HAP-1 (cell line): Measurements from ENCODE around the gene DYNLT5.
A peak's percentile ranks its signal among the peaks of the same experiment; 100 is the strongest.
"Not testable (repeated sequence)": the region's sequence is repeated elsewhere in the genome, so short reads cannot be mapped to it uniquely, and the experiment has no call there.

ENCODE experiments used
- DNase-seq, 2 experiments: peaks; one replicate each; pipeline ENCODE4 v3.0.0-alpha.2; 2016 to 2020; ENCODE audit warnings: low spot score in 2 of 2
- H3K27me3 ChIP-seq: fragments of 250-450 bp; sonication (Bioruptor Pico); 2 replicates; pipeline ENCODE4 v1.5.1; 2020; ENCODE audit warnings: low read depth, mild to moderate bottlenecking, moderate library complexity
- H3K36me3 ChIP-seq: fragments of 250-450 bp; sonication (Bioruptor Pico); replicated peaks from 2 replicates; pipeline ENCODE4 v1.5.1; 2020; ENCODE audit warnings: mild to moderate bottlenecking
- H3K4me1 ChIP-seq: fragments of 250-450 bp; sonication (Bioruptor Pico); 2 replicates; pipeline ENCODE4 v1.5.1; 2020; ENCODE audit warnings: mild to moderate bottlenecking
- H3K4me3 ChIP-seq: fragments of 250-450 bp; sonication (Bioruptor Pico); 2 replicates; pipeline ENCODE4 v1.5.1; 2020; ENCODE audit warnings: mild to moderate bottlenecking, moderate library complexity
- H3K9me3 ChIP-seq: fragments of 250-450 bp; sonication (Bioruptor Pico); 2 replicates; pipeline ENCODE4 v1.5.1; 2020; ENCODE audit warnings: mild to moderate bottlenecking, moderate library complexity
- in situ Hi-C: fragments of 300-500 bp; cut with MboI; formaldehyde crosslinking; loops from 3 replicates; pipeline ENCODE4 v1.14.3; 2020; ENCODE audit warnings: low sequenced_read_pairs, inconsistent platforms, mixed read lengths

The DYNLT5 gene

DNA sequence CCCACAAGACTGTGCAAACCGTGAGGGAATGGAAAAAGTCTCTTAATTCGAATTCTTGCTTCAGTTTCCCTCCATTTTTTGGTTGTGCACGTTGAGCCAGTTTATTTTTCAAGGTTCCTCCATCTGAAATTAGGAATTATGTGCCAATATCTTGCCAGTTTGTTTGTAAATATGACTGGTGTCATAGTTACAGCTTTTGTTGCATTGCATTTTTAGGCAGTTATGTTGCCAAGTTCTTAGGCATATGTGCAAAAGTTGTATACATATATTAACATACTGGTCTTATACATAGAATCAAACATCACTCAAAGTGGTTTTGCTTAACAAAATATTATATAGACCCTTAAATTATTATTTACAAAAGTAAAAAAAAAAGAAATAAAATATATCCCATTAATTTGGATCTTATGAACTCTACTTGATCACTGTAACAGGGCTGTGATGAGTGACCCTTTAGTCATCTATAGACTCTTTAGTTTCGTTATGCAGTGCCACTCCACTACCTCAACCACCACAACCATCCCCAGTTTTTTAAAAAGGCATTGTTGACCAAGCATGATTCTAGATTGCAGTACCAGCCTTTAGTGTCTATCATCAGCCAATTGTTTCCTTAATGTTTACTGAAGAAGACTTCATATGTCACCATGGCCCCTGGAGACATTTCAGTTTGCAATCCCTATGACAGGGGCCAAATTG is 20.9 kb upstream of the DYNLT5 start:
- H3K27me3 ChIP-seq, result 0 out of 2 replicates have a peak, but pooled peaks cover under 1% of the 10 kb centered on the region
- H3K4me1 ChIP-seq, result peaks cover 5% of the 10 kb centered on the region
- no peak for DNase-seq
- H3K4me3 ChIP-seq, result no peak overlapping the region
- no peaks in the 10 kb centered on the region for H3K9me3 ChIP-seq
- no peaks in the 10 kb centered on the region for H3K36me3 ChIP-seq
- in situ Hi-C loops, result loop anchor here (25.0 kb wide), 1 partner anchor 469 kb away; no protein-coding TSS in a partner anchor

DNA sequence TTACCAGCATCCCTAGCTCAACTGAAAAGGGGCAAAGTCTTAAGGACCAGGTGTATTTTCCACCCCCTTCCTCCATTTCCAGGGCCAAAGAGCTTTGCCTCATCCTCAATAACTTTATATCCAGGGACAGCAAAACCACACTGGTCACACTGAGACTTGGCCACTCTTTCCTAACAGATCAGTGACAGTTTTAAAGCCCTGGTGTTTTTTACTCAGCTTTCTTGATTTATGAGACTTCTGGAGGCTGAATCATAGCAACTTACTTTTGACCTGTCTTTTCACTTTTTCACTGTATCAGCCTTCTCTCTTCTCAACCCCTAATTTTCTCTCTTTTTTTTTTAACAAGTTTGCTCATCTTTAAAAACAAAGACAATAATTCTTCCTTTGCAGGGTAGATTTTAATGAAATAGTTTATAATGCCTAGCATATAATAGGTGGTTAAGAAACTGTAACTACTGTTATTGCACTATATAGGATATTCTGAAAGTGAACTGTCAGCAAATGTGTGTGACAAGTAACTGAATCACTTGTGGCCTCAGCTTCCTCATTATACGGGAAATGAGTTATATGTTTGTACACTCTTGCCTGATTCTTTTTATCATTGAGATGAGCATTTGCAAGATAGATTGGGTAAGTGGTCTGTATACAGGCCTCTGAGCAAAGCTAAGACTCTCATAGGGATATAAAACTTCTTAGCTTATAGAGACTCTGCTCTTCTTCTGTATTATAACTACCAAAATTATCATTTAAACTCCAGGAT is 19.7 kb upstream of the DYNLT5 start:
- Histone ChIP-seq H3K27me3 (no peaks in the 10 kb centered on the region), H3K9me3 (no peaks in the 10 kb centered on the region), H3K4me3 (no peak overlapping the region), H3K4me1 (peaks cover 5% of the 10 kb centered on the region), H3K36me3 (no peaks in the 10 kb centered on the region)
- in situ Hi-C loops, result loop anchor here (25.0 kb wide), 1 partner anchor 470 kb away; no protein-coding TSS in a partner anchor
- no peak for DNase-seq

DNA sequence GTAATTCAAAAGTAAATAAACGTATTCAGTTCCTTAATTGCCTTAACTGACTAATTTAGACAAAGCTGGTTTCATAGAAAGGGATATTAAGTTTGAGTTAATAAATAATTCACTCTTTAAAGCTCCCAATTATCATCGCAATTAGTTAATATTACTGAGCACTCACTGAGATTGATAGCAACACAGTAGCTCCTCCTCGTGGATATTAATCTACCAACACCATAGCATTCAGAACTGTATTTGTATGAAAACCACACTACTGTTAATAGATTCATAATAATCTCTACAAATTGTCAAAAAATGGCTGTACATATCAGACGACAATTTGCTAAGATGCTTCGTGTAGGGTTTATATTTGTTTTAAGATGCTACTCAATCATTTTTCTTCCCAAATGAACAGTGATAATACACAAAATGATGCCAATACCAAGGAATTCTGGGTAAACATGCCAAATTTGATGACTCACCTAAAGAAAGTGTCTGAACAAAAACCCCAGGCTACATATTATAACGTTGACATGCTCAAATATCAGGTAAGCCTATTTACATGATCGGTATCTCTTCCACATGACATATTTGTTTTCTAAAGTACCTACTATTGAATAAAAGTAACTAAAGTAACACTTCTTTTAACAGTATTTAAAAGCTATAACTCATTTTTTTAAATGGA is 18.8 kb upstream of the DYNLT5 start:
- DNase-seq, result no peak

DNA sequence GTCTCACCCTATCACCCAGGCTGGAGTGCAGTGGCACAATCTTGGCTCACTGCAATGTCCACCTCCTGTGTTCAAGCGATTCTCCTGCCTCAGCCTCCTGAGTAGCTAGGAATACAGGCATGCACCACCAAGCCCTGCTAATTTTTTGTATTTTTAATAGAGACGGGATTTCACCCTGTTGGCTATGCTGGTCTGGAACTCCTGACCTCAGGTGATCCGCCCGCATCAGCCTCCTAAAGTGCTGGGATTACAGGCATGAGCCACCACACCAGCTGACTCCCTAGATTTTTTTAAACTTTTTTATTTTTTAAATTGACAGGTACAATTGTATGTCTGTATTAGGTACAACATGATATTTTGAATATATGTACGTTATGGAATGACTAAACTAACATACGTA is 17.7 kb upstream of the DYNLT5 start:
- not testable (repeated sequence) for H3K4me1 ChIP-seq, H3K9me3 ChIP-seq, H3K36me3 ChIP-seq, H3K27me3 ChIP-seq, H3K4me3 ChIP-seq, DNase-seq
- in situ Hi-C loops, result loop anchor here (25.0 kb wide), 1 partner anchor 472 kb away; no protein-coding TSS in a partner anchor

More for the DNA sequence above, 18.8 kb upstream of the DYNLT5 start:
- Histone ChIP-seq H3K36me3 (no peaks in the 10 kb centered on the region), H3K27me3 (no peaks in the 10 kb centered on the region), H3K4me3 (no peak overlapping the region), H3K9me3 (no peaks in the 10 kb centered on the region), H3K4me1 (peaks cover 5% of the 10 kb centered on the region)
- in situ Hi-C loops, result loop anchor here (25.0 kb wide), 1 partner anchor 471 kb away; no protein-coding TSS in a partner anchor

DNA sequence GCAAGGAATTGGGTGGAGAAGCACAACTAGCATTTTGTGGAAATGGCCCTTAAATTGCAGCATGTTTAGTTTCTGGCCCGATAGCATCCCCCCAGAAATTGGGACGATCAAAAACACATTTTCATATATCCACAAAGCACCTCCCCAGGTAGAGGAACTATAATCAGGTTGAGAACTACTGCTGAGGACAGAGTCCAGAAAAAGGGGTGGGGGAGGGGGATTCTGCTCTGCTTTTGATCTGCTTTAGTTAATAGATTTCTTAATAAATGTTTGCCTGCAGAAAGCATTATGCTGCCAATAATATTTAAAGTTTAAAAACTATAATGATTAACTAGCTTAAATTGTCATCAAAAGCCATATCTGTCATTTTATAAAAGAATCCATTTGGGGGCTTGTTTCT is 14.4 kb upstream of the DYNLT5 start:
- no peaks in the 10 kb centered on the region for H3K36me3 ChIP-seq
- in situ Hi-C loops, result loop anchor here (25.0 kb wide), 1 partner anchor 476 kb away; no protein-coding TSS in a partner anchor

DNA sequence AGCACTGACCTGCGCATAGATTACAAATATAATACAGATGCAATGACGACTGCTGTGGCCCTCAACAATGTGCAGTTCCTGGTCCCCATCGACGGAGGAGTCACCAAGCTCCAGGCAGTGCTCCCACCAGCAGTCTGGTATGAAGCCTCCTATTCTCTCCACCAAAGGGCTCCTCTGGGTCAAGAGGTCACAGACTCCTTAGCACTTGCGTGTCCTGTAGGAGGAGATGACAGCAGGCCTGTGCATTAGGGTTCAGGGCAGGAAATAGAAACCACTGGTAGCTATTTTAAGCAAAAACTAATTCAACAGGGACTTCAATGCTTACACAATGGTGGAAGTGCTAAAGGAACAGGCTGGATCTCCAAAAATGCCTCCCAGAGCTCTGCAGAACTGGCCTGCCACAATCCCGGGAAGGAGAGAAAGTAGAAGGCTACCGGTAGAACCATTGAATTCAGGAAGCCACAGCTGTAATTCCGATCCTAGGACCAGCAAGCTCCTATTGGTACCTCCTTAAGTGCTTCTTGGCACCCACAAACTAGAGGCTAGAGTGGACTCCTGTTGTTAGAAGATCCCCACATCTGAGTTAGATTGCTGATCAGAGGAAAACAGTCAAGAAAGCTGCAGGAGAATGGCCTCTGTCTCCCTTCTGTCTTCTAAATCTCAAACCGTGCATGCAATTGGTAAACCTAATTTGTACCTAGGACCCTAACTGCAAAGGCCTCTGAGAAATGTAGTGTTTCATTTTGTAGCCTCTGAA is 12.7 kb upstream of the DYNLT5 start:
- H3K4me1 ChIP-seq, result no peaks in the 10 kb centered on the region

More for the DNA sequence above, 14.4 kb upstream of the DYNLT5 start:
- H3K27me3 ChIP-seq, result no peaks in the 10 kb centered on the region
- no peaks in the 10 kb centered on the region for H3K9me3 ChIP-seq
- no peak for DNase-seq
- H3K4me3 ChIP-seq, result no peak overlapping the region
- peaks cover 5% of the 10 kb centered on the region for H3K4me1 ChIP-seq

DNA sequence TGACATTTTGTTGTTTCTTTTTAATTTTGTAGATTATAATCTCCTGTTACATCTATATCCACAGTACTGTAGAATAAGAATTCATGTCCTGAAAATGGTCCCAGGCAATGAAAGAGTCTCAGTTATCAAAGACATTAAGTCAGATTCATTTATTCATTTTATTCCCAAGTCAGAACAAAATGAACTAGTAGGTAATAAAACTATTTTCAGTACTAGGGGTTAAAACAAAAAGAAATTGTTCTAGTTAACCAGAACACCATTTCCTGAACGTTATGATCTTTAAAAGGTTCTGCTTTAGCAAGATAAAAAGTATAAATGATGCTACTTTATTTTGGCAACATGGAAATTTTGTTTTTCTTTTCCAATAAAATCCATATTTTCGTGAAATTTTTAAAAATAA is 6.8 kb upstream of the DYNLT5 start:
- H3K36me3 ChIP-seq, result no peaks in the 10 kb centered on the region
- H3K4me1 ChIP-seq, result no peaks in the 10 kb centered on the region
- H3K9me3 ChIP-seq, result no peaks in the 10 kb centered on the region
- no peak for DNase-seq
- H3K4me3 ChIP-seq, result no peak overlapping the region
- no peaks in the 10 kb centered on the region for H3K27me3 ChIP-seq
- in situ Hi-C loops, result loop anchor here (25.0 kb wide), 1 partner anchor 483 kb away; no protein-coding TSS in a partner anchor

More for the DNA sequence above, 12.7 kb upstream of the DYNLT5 start:
- no peaks in the 10 kb centered on the region for H3K36me3 ChIP-seq
- H3K9me3 ChIP-seq, result no peaks in the 10 kb centered on the region
- H3K4me3 ChIP-seq, result no peak overlapping the region
- no peaks in the 10 kb centered on the region for H3K27me3 ChIP-seq
- in situ Hi-C loops, result loop anchor here (25.0 kb wide), 1 partner anchor 477 kb away; no protein-coding TSS in a partner anchor
- DNase-seq, result no peak

DNA sequence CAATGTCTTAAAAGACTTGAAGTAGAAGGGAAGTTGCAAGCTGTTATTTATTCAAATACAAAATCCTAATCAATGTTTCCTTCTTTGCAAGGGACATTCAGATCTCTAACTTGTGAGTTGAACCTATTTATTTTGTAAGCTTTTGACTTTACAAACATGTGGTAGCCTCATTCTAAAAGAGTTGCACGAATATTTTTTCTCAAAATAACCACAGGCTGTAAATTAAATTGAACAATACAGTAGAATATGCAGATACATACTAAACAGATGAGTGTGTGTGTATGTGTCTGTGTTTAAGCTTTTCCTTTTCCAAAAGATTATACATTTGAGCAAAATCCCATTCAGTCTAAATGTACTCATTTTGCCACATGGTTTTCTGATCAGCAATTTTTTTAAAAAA is 4.8 kb upstream of the DYNLT5 start:
- in situ Hi-C loops, result loop anchor here (25.0 kb wide), 1 partner anchor 485 kb away; no protein-coding TSS in a partner anchor
- no peaks in the 10 kb centered on the region for H3K36me3 ChIP-seq
- no peak for DNase-seq
- H3K4me3 ChIP-seq, result no peak overlapping the region
- no peaks in the 10 kb centered on the region for H3K9me3 ChIP-seq
- H3K27me3 ChIP-seq, result no peaks in the 10 kb centered on the region
- no peaks in the 10 kb centered on the region for H3K4me1 ChIP-seq

DNA sequence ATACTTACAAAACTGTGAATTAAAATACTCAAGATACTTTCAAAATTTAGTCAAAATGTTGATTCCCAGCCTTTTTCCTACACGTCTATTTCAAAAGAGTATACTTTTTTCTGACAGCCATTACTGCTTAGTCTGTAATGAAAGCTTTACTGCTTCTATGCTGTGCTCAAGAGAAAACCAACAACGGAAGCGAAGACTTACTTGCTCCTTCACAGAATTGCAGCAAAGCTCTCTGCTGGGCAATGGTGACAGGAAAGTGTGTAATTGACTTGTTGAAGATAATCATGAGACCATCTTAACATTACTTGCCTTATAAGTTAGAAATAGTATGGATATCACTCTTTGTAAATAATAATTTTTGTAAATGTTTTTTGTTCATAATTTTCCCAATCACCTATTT is 1.7 kb upstream of the DYNLT5 start:
- Histone ChIP-seq H3K9me3 (no peaks in the 10 kb centered on the region), H3K4me1 (no peaks in the 10 kb centered on the region), H3K27me3 (no peaks in the 10 kb centered on the region), H3K36me3 (no peaks in the 10 kb centered on the region), H3K4me3 (no peak overlapping the region)
- in situ Hi-C loops, result no loop called here
- no peak for DNase-seq

DNA sequence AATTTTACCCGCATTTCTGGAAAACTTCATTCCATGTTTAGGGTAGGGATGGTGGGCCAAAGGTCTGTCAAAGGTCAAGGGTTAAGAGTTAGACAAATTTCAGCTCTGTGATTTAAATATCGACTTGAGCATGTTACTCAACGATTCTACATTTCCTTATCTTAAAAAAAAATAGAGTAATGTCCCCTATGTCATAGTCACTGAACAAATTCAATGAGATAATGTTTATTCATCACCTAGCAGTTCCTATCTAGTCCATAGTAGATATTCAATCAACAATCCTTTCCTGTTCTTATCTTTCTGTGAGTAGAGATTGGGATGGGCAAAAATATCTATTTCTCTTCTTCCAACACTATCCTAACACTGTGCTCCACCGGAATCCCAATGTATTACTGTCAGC is 1.1 kb upstream of the DYNLT5 start:
- Histone ChIP-seq H3K9me3 (no peaks in the 10 kb centered on the region), H3K4me1 (no peaks in the 10 kb centered on the region), H3K27me3 (no peaks in the 10 kb centered on the region), H3K36me3 (no peaks in the 10 kb centered on the region), H3K4me3 (no peak overlapping the region)
- in situ Hi-C loops, result no loop called here
- DNase-seq, result no peak

DNA sequence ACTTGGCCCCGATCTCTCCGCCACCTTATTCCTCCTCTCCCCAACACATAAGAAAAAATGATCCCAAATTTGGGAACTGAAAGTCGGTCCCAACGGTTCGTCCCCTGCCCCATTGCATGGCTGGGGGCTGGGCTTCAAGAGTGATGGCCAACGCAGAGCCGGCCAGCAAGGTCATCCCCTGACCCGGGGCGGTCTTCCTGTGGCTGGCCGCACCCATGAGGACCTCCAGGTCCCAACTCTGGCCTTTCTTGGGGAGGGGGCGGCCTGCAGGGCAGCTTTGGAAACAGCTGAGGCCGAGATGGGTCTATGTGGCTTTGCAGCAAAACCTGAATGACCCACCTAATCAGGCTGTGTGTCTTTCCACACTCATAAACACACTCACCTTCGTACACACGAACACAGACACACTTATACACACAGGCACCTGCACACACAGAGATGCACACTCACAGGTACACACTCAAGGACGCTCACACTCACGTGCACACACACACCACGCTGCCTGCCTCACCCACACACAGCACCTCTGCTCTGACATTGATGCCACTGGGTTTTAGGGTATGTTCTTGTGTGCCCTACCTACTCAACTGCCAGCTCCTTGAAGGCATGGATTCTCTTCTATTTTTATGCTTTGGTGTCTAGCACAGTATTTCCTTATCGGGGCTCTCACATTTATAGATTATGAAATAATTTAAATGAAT is 562 bp downstream of the DYNLT5 start:
- DNase-seq, result no peak
- Histone ChIP-seq H3K36me3 (no peaks in the 10 kb centered on the region), H3K4me1 (no peaks in the 10 kb centered on the region), H3K4me3 (peak overlapping the region; percentile 11; the same call in 1 of the 2 replicates), H3K9me3 (no peaks in the 10 kb centered on the region), H3K27me3 (no peaks in the 10 kb centered on the region)
- in situ Hi-C loops, result no loop called here

DNA sequence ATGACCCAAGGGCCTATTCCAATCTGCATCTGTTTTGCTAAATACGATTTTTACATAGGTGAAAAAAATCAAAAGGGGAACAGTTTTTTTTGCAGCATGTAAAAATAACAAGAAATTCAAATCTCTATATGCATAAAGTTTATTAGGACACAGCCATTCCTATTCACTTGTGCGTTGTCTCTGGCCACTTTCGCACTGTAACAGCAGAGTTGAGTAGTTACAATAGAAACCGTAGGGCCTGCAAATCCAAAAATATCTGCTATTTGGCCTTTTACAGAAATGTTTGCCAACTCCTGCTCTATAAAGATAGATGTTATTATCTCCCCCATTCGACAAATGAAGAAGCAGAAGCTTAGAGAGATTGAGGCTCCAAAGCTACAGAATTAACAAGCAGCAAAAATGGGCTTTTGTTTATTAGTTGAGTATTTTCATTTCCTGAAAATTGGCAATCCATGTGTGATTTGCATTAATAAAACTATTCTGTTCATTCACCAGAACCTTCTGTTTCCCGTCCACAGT is 5.5 kb downstream of the DYNLT5 start:
- Histone ChIP-seq H3K4me3 (no peak overlapping the region), H3K27me3 (no peaks in the 10 kb centered on the region), H3K4me1 (no peaks in the 10 kb centered on the region), H3K9me3 (no peaks in the 10 kb centered on the region), H3K36me3 (no peaks in the 10 kb centered on the region)
- in situ Hi-C loops, result no loop called here
- DNase-seq, result no peak
